Spleen (tissue), 7 donors: ENCODE results near the gene PSMG3.

Experiments used
- POLR2A ChIP-seq, 3 donors: fragments of 450-650 bp; IDR thresholded peaks; one replicate each; pipeline ENCODE4 v1.5.1; 2017; ENCODE audit warnings: antibody characterized with exemption in 3 of 3, mild to moderate bottlenecking in 1 of 3
- POLR2AphosphoS5 ChIP-seq, 3 donors: sonication (generic); formaldehyde crosslinking; IDR thresholded peaks; one replicate each; pipeline ENCODE4 v1.5.1; 2017; ENCODE audit warnings: antibody characterized with exemption in 3 of 3
- TF ChIP-seq, protein P1 (sequence below), 11 experiments: fragments of 200-600 bp in 7 of 11; fragments of 450-650 bp in 4 of 11; sonication (generic) in 4 of 11; IDR thresholded peaks in 8 of 11; conservative IDR thresholded peaks in 3 of 11; 1 replicate in 7 of 11; 2 replicates in 4 of 11; pipeline versions ENCODE4 v1.4.0 to v1.8.0; 2016 to 2021; ENCODE audit warnings: antibody characterized with exemption in 11 of 11, inconsistent platforms in 4 of 11, mild to moderate bottlenecking in 1 of 11
- donor health status: DM: no; HTN: no; CAD: no; lungs with moderate emphysema.
- donor health status: DM: no; HTN: no; CAD: no.
- donor health status: DM: no; HTN: no; CAD: no.

DNA sequence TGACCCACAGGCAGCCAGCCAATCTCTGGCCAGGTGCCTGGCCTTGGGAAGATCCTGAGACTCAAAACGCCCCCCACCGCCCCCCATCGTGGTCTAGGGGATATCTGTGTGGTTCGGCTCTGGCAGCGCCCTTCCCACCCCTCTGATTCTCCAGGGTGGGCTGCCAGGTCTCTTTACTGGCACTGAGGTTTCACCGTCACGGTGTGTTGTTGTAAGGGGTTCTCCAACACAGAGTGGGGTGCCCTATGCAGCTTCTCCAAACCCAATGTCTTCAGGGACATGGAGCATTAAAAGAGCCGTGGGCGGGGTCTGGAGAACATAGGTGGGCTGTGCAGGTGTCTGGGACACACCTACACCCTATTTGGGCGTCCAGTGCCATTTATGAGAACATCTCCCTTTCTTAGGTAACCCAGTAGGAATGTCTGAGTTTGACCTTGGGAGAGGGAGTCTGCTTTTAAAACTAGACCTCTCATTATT, 37.8 kb downstream of the PSMG3 start:
- TF ChIP-seq, protein P1, sequence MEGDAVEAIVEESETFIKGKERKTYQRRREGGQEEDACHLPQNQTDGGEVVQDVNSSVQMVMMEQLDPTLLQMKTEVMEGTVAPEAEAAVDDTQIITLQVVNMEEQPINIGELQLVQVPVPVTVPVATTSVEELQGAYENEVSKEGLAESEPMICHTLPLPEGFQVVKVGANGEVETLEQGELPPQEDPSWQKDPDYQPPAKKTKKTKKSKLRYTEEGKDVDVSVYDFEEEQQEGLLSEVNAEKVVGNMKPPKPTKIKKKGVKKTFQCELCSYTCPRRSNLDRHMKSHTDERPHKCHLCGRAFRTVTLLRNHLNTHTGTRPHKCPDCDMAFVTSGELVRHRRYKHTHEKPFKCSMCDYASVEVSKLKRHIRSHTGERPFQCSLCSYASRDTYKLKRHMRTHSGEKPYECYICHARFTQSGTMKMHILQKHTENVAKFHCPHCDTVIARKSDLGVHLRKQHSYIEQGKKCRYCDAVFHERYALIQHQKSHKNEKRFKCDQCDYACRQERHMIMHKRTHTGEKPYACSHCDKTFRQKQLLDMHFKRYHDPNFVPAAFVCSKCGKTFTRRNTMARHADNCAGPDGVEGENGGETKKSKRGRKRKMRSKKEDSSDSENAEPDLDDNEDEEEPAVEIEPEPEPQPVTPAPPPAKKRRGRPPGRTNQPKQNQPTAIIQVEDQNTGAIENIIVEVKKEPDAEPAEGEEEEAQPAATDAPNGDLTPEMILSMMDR (IDR thresholded peaks at IDR 0.05 in 8 of 11, conservative IDR thresholded peaks at IDR 0.05 in 3 of 11), result no peak
- TF ChIP-seq POLR2A (IDR thresholded peaks at IDR 0.05) (no peak), POLR2AphosphoS5 (IDR thresholded peaks at IDR 0.05) (no peak)
